K562 (cell line): Measurements from ENCODE around the gene ATP6V0E1.

Experiments used
- PHTF2 ChIP-seq: fragments of 250-450 bp; sonication (Bioruptor Pico); IDR thresholded peaks from 2 replicates; pipeline ENCODE4 v1.5.0; 2021; ENCODE audit warnings: mild to moderate bottlenecking
- TF ChIP-seq, protein P1 (sequence below), 3 experiments: IDR thresholded peaks in 2 of 3; conservative IDR thresholded peaks in 1 of 3; 2 replicates each; pipeline ENCODE4 v1.5.1; 2011 to 2012; ENCODE audit warnings: low read length in 3 of 3, mild to moderate bottlenecking in 3 of 3, control low read depth in 2 of 3, improper control_type of control experiment in 1 of 3, inconsistent platforms in 1 of 3, low read depth in 1 of 3, mixed read lengths in 1 of 3, moderate library complexity in 1 of 3; ENCODE audit not compliant: insufficient read depth in 2 of 3
- TF ChIP-seq, protein P2 (sequence below): fragments of 250-450 bp; sonication (Bioruptor Pico); IDR thresholded peaks from 2 replicates; pipeline ENCODE4 v1.5.0; 2021

DNA sequence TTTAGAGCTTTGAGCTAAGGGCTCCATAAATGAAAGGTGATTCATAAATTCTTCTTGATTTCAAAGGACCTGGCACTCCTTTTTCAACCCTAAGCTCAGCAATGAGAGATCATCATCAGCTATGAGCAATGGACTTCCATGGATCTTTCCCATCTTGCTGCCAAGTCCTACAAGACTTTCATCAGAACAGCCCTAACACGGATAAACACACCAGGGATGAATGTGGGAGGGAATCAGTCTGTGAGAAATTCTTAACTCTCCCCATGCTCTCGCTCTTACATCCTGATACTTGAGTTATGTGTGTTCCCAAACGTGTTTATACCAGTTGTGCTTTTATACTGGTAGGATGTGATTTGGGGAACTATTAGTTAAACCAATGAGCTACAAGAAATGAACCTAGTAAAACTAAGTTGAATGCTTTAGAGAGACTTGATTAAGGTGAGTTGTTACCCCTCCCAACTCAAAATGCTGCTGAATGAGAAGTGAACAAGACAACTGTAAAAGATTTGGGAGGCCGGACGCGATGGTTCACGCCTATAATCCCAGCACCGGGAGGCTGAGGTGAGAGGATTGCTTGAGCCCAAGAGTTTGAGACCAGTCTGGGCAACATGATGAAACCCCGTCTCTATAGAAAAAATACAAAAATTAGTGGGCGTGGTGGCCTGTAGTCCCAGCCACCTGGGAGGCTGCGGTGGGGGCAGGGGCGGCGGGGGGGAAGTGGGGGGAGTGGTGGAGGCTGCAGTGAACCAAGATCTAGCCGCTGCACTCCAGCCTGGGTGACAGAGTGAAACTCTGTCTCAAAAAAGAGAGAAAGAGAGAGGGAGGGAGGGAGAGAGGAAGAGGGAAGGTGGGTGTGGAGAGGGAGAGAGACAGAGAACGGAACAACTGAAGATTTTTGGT, 29.5 kb upstream of the ATP6V0E1 start:
- TF ChIP-seq PHTF2 (CRISPR knock-in tag), result no peak
- TF ChIP-seq, protein P1, sequence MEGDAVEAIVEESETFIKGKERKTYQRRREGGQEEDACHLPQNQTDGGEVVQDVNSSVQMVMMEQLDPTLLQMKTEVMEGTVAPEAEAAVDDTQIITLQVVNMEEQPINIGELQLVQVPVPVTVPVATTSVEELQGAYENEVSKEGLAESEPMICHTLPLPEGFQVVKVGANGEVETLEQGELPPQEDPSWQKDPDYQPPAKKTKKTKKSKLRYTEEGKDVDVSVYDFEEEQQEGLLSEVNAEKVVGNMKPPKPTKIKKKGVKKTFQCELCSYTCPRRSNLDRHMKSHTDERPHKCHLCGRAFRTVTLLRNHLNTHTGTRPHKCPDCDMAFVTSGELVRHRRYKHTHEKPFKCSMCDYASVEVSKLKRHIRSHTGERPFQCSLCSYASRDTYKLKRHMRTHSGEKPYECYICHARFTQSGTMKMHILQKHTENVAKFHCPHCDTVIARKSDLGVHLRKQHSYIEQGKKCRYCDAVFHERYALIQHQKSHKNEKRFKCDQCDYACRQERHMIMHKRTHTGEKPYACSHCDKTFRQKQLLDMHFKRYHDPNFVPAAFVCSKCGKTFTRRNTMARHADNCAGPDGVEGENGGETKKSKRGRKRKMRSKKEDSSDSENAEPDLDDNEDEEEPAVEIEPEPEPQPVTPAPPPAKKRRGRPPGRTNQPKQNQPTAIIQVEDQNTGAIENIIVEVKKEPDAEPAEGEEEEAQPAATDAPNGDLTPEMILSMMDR (IDR thresholded peaks at IDR 0.05 in 2 of 3, conservative IDR thresholded peaks at IDR 0.05 in 1 of 3; ENCODE audit: insufficient read depth in 2 of 3, low read depth in 1 of 3, low read length in 3 of 3), result no peak
- TF ChIP-seq, protein P2, sequence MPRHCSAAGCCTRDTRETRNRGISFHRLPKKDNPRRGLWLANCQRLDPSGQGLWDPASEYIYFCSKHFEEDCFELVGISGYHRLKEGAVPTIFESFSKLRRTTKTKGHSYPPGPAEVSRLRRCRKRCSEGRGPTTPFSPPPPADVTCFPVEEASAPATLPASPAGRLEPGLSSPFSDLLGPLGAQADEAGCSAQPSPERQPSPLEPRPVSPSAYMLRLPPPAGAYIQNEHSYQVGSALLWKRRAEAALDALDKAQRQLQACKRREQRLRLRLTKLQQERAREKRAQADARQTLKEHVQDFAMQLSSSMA (CRISPR knock-in tag), result no peak
